Ovary (tissue), 9 donors: ENCODE data around the gene SGMS1. TPM values are rescaled to one million over a fixed set of nuclear protein-coding genes. Genes with fewer than 3 reads are reported as not detected.
"Not testable (repeated sequence)": the region's sequence is repeated elsewhere in the genome, so short reads cannot be mapped to it uniquely, and the experiment has no call there.

ENCODE experiments used
- DNase-seq, 5 donors: peaks; one replicate each; pipeline ENCODE4 v3.0.0-alpha.2; 2019 to 2020
- H3K27ac ChIP-seq, 2 donors: fragments of 200-600 bp; one replicate each; pipeline versions ENCODE4 v1.5.1 to v1.8.0; 2019 to 2022
- H3K27me3 ChIP-seq: fragments of 200-600 bp; one replicate; pipeline ENCODE4 v1.8.0; 2022
- H3K36me3 ChIP-seq: fragments of 200-600 bp; sonication (generic); one replicate; pipeline ENCODE4 v1.5.1; 2019
- H3K4me1 ChIP-seq: one replicate; pipeline ENCODE4 v1.8.1; 2013; ENCODE audit warnings: mild to moderate bottlenecking, moderate library complexity; ENCODE audit not compliant: insufficient read depth
- H3K4me3 ChIP-seq: fragments of 200-600 bp; sonication (generic); one replicate; pipeline ENCODE4 v1.5.1; 2017
- H3K9me3 ChIP-seq, 2 donors: fragments of 200-600 bp in 1 of 2; sonication (generic) in 1 of 2; one replicate each; pipeline versions ENCODE4 v1.5.1 to v1.8.1; 2013 to 2019; ENCODE audit warnings: mild to moderate bottlenecking in 1 of 2, moderate library complexity in 1 of 2
- EP300 ChIP-seq: sonication (generic); formaldehyde crosslinking; IDR thresholded peaks from one replicate; pipeline ENCODE4 v1.6.1; 2017; ENCODE audit warnings: antibody characterized with exemption
- POLR2A ChIP-seq: fragments of 450-650 bp; IDR thresholded peaks from one replicate; pipeline ENCODE4 v1.6.1; 2017; ENCODE audit warnings: antibody characterized with exemption, mild to moderate bottlenecking, moderate library complexity
- WGBS, 3 donors: extraction: QIAGEN DNeasy Blood & Tissue Kit in 1 of 3; methylation state at CpG; one replicate each; pipeline versions ENCODE4 v1.1.5 to v1.1.7; 2013 to 2017; 5-methylcytosine and 5-hydroxymethylcytosine counted together
- intact Hi-C, 4 donors: fragments of 100-400 bp; cut with DNase I; formaldehyde crosslinking; loops; one replicate each; pipeline versions ENCODE4 v1.11.0 to v1.15.1; 2022 to 2023
- polyA plus RNA-seq, 2 donors: library from polyadenylated mRNA; stranded (reverse); fragments of 200-250 nt in 1 of 2; fragments of 350-450 nt in 1 of 2; fragmentation: Illumina TruSeq in 1 of 2; extraction: RNeasy Lipid Tissue Mini Kit (QIAGEN cat#74804) in 1 of 2; gene quantifications; one replicate each; pipeline ENCODE4 v1.2.3, GENCODE V29; 2013 to 2014
- total RNA-seq, 7 donors: library from RNA; depleted of rRNA in 2 of 7; stranded (reverse); fragments of >200 nt in 2 of 7; fragmentation: NEBNext Ultra II Directional in 3 of 7; extraction: Animal tissue kit (Norgen Biotek cat#: 25700) in 3 of 7; gene quantifications; one replicate each; pipeline versions ENCODE4 v1.1.0 to v1.2.4, GENCODE V29; 2016 to 2023
- TF ChIP-seq, protein P1 (sequence below), 3 donors: fragments of 450-650 bp in 2 of 3; fragments of 200-600 bp in 1 of 3; IDR thresholded peaks; one replicate each; pipeline versions ENCODE4 v1.5.1 to v1.8.0; 2016 to 2022; ENCODE audit warnings: antibody characterized with exemption in 3 of 3, mild to moderate bottlenecking in 1 of 3
- donor health status: DM: no; HTN: no; CAD: no; lungs with moderate emphysema.
- donor health status: DM: no; HTN: no; CAD: no.
- donor health status: Bipolar disorder and iron deficiency.
- donor health status: DM: yes; HTN: yes; CAD: no.
- donor health status: DM: no; HTN: no; CAD: no.
- donor health status: DM: yes; HTN: yes; CAD: no.

SGMS1 gene
- total and polyA plus RNA-seq, 9 donors = 15.6 to 90.0 (median 39.0) TPM

- no peaks in the 10 kb centered on the region for H3K9me3 ChIP-seq
- no peaks in the 10 kb centered on the region for H3K36me3 ChIP-seq
- no peak overlapping the region for H3K4me3 ChIP-seq
- no peak overlapping the region for H3K27ac ChIP-seq
- DNase-seq = no peak
- TF ChIP-seq, protein P1, sequence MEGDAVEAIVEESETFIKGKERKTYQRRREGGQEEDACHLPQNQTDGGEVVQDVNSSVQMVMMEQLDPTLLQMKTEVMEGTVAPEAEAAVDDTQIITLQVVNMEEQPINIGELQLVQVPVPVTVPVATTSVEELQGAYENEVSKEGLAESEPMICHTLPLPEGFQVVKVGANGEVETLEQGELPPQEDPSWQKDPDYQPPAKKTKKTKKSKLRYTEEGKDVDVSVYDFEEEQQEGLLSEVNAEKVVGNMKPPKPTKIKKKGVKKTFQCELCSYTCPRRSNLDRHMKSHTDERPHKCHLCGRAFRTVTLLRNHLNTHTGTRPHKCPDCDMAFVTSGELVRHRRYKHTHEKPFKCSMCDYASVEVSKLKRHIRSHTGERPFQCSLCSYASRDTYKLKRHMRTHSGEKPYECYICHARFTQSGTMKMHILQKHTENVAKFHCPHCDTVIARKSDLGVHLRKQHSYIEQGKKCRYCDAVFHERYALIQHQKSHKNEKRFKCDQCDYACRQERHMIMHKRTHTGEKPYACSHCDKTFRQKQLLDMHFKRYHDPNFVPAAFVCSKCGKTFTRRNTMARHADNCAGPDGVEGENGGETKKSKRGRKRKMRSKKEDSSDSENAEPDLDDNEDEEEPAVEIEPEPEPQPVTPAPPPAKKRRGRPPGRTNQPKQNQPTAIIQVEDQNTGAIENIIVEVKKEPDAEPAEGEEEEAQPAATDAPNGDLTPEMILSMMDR (IDR thresholded peaks at IDR 0.05) = no peak
- TF ChIP-seq EP300 (no peak), POLR2A (no peak)
- no peaks in the 10 kb centered on the region for H3K27me3 ChIP-seq
- intact Hi-C loops = no loop called here
- peaks cover 6% of the 10 kb centered on the region for H3K4me1 ChIP-seq
These were observed 87.0 kb downstream of the SGMS1 start for GRCh38 chr10:50536617-50537240.

DNA sequence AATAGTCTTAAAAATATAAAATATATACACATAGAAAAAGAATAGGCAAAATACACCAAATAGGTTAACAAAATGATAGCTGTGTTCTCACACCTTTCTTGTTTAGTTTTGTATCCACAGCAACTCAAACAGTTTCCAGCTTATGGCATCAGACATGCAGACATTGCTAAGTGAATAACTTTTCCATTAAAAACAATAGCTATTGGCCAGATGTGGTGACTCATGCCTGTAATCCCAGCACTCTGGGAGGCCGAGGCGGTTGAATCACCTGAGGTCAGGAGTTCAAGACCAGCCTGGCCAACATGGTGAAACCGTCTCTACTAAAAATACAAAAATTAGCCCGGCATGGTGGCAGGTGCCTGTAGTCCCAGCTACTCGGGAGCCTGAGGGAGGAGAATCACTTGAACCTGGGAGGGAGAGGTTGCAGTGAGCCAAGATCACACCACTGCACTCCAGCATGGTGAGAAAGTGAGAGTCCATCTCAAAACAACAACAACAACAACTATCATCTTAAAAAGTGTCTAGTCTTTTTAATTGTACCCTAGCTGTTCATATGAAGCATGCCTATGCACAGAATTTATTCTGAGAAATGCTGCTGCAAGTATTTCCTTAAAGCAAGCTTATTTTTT lies 88.9 kb downstream of the SGMS1 start:
- H3K4me1 ChIP-seq, DNase-seq, H3K4me3 ChIP-seq, intact Hi-C loops, H3K36me3 ChIP-seq, H3K27me3 ChIP-seq, H3K27ac ChIP-seq, H3K9me3 ChIP-seq: not testable (repeated sequence)
- WGBS, 3 donors = 69 to 82% (median 72%) methylated on average over 5 of the region's 5 CpGs

- no peaks in the 10 kb centered on the region for H3K9me3 ChIP-seq
- H3K4me3 ChIP-seq = no peak overlapping the region
- intact Hi-C loops = no loop called here
- DNase-seq = no peak
- WGBS, 3 donors = 86 to 94% (median 88%) methylated on average over 1 of the region's 1 CpG
- peaks cover 1% of the 10 kb centered on the region for H3K4me1 ChIP-seq
- TF ChIP-seq POLR2A (no peak), EP300 (no peak)
- TF ChIP-seq, protein P1 (IDR thresholded peaks at IDR 0.05) = no peak
- H3K27ac ChIP-seq = no peak overlapping the region
- H3K36me3 ChIP-seq = no peaks in the 10 kb centered on the region
- no peaks in the 10 kb centered on the region for H3K27me3 ChIP-seq
These were observed 90.5 kb downstream of the SGMS1 start for GRCh38 chr10:50533296-50533695.

DNA sequence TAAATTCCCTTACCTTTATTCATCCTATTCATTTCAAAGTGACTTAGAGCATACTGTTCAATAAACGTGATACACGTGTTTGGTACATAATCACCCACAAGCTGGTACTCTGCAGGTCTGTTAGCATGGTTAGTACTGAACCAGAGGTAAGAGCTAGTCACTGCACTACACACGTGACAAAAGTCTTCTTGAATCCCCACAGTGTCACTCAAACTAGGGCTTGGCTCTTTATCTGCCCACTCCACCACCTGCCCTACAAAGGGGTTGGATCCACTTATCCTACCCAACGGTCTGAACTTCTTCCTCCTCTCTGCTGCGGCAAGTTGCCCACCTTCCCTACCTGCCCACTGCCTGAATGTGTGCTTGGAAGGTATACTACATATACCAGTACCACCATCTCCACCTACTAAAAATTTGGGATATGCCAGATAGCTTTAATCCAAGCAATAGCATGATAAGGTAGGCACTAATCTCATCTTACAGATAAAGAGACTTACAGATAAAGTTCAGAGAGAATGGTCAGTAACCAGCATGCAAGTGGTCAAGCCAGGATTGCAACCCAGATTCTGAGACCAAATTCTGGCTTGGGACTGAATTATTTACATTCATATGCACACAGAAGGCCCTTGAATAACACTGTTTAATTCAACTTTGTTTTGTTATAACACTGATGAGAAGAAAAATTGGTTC lies 92.2 kb downstream of the SGMS1 start:
- no peaks in the 10 kb centered on the region for H3K36me3 ChIP-seq
- no peak overlapping the region for H3K4me3 ChIP-seq
- DNase-seq = no peak
- no peak overlapping the region for H3K27ac ChIP-seq
- WGBS, 3 donors = 83 to 87% (median 86%) methylated on average over 5 of the region's 5 CpGs
- no peaks in the 10 kb centered on the region for H3K27me3 ChIP-seq
- no peaks in the 10 kb centered on the region for H3K9me3 ChIP-seq
- intact Hi-C loops = no loop called here
- H3K4me1 ChIP-seq = no peaks in the 10 kb centered on the region
- TF ChIP-seq POLR2A (no peak), EP300 (no peak)
- TF ChIP-seq, protein P1 (IDR thresholded peaks at IDR 0.05) = no peak

DNA sequence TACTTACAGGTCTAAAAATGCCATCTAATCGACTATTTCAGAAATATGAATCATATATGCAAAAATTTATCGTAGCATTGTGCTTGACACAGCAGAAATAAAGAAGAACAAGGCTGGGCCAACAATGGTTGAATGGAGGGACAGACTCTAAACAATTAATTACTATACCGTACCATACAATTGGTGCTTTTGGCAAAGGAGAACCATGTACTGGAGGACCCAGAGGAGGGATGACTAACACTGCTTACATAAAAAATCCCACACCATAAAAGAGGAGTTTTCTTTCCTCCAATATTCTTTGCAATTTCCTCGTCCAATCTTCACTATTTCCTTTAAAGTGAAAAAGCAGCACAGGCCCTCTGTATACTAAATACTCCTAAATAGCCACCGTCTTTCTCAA lies 94.1 kb downstream of the SGMS1 start:
- TF ChIP-seq EP300 (no peak), POLR2A (no peak)
- TF ChIP-seq, protein P1 (IDR thresholded peaks at IDR 0.05) = no peak
- intact Hi-C loops = no loop called here
- no peak for DNase-seq
- WGBS, 3 donors = 89 to 93% (median 92%) methylated on average over 5 of the region's 5 CpGs
- Histone ChIP-seq H3K27ac (no peak overlapping the region), H3K27me3 (no peaks in the 10 kb centered on the region), H3K9me3 (no peaks in the 10 kb centered on the region), H3K36me3 (no peaks in the 10 kb centered on the region), H3K4me3 (no peak overlapping the region), H3K4me1 (no peaks in the 10 kb centered on the region)
